Fibroblast of skin of left biceps (primary cell): Measurements from ENCODE around the gene MAMSTR.

Experiments
- DNase-seq, 2 experiments: peaks; one replicate each; pipeline ENCODE4 v3.0.0-alpha.2; 2013; ENCODE audit warnings: low read depth in 2 of 2

MAMSTR gene

GRCh38 chr19:48746738-48747575 lies 27.4 kb upstream of the MAMSTR start, which contains the start of gene IZUMO1:
TSS of gene IZUMO1 (minus strand) at chr19:48746909. CDS start at chr19:48745859, 1,050 bp downstream.
- peak; percentile 66 to 70 for DNase-seq

DNA sequence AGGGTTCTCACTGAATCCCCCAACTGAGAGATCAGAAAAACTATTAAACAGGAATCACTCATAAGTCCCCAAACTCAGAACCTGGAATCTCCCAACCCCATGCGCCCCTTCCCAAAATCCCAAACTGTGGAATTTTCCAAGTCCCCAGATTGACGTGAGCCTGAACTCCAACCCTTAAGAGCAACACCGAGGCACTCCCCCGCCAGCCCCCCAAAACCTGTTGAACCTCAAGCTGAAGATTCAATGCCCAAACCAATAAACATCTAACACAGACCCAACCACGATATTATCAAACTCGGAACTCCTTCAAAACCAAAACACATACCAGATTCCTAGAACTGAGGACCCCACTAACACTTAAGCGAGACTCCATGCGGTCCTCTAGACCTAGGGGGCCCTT lies 26.6 kb upstream of the MAMSTR start:
- no peak for DNase-seq

- peak in 1 of 2 experiments; percentile 10 for DNase-seq
Measured at GRCh38 chr19:48745208-48745995, 25.9 kb upstream of the MAMSTR start.

GRCh38 chr19:48742096-48742495 lies 22.6 kb upstream of the MAMSTR start:
- DNase-seq = no peak

- no peak for DNase-seq
Measured at GRCh38 chr19:48741129-48741999, 21.8 kb upstream of the MAMSTR start.

DNA sequence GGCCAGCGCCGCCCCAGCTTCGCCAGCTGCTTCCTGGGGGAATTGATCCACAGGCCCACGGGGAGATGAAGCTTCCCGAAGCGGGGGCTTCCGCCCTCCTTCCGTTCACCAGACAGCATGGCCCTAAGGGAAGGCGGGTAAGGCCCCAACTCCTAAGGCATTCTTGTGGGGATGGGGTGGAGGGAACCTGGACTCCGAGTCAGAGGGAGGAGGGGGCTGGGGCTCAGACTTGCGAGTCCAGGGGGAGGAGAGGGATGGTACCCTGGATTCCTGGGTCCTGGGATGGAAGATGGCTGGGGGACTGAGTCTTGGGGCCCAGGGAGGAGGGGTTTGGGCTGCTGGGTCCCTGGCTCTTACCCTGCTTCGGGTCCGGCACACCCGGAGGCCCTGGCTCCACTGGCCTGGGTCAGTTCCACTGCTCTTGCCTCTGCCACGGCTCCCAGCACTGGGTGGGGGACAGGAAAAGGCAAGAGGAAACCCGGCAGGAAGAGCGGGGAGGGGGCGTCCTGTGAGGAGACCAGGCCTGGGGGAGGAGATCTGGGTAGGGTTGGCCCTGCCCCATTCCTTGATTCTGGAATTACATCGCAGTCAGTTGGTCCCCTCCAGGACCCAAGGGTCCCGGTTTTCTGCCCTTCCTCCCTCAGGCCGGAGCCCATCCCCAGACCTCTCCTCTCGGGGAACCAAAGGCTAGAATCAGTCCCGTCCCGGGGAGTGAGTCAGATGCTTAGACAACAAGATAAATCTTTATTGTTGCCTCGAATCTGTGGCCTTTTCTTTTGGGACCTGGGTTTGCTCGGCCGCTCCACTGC lies 20.8 kb upstream of the MAMSTR start, which contains the start of gene RASIP1:
Gene RASIP1, minus strand, starts transcription at position 447 of the 809 bp plus-strand sequence. Its CDS starts 328 bp downstream, at position 119.
- DNase-seq = no peak

- no peak for DNase-seq
Measured at GRCh38 chr19:48739404-48740163, 20.1 kb upstream of the MAMSTR start.

- DNase-seq = no peak
Measured at GRCh38 chr19:48738557-48739403, 19.3 kb upstream of the MAMSTR start.

- DNase-seq = no peak
Measured at GRCh38 chr19:48737360-48737998, 18.0 kb upstream of the MAMSTR start.

GRCh38 chr19:48735031-48735615 lies 15.6 kb upstream of the MAMSTR start:
- no peak for DNase-seq

DNA sequence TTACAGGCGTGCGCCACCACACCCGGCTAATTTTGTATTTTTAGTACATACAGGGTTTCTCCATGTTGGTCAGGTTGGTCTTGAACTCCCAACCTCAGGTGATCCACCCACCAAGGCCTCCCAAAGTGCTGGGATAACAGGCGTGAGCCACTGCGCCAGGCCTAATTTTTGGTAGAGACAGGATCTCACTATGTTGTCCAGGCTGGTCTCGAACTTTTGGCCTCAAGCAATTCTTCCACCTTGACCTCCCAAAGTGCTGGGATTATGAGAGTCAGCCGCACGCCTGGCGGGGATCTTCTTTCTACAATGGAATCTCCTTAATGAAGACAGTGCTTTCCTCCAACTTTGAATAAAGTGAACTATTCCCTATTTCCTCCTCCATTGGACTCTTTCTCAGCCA lies 15.1 kb upstream of the MAMSTR start:
- no peak for DNase-seq

DNA sequence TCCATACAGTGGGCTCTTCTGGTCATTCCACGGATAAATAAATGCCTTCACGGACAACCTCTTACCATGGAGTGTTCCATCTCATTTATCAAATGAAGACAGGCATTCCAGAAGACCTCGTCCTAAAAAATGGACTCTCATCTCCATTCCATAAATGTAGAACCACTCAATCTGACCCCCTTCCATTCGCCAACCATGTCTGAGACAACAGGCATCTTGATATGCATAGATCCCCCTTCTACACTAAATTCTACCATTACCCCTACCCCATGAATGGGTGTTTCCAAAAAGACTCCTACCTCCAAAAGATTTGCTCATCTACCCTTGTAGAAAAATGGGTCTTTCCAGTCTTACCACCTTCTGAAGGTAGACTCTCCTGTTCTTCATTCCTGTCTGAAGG lies 11.9 kb upstream of the MAMSTR start:
- DNase-seq = no peak

DNA sequence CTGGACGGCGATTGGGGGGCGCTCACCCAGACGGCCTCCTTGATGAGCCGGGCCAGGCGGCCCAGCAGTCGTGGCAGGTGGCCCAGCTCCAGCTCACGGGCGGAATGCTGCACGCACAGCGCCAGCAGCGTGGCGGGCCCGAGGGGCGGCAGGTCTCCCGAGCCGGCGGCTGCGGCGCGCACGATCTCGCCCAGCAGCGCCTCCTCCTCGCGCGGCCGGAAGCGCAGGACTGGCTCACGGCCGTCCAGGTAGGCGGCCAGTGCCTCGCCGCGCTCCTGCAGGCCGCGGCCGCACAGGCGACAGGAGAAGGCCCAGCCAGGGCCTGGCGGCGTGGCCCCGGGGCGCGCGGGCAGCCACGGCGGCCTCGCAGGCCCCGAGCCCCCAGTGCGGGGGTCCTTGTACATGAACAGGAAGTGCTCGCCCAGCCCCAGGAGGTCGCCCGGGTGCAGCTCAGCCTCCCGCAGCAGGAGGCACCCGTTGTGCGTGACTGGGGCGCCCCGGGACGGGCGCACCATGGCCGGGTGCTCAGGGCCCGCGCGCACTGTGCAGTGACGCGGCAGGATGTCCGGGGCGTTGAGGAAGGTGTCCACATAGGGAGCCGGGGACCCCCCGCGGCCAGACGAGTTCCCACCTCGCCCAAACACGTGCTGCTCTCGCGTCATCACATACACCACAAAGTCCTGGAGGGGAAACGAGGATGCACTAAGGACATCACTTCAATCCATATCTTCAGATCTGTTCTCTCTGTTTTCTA lies 9.6 kb upstream of the MAMSTR start:
- no peak for DNase-seq

DNA sequence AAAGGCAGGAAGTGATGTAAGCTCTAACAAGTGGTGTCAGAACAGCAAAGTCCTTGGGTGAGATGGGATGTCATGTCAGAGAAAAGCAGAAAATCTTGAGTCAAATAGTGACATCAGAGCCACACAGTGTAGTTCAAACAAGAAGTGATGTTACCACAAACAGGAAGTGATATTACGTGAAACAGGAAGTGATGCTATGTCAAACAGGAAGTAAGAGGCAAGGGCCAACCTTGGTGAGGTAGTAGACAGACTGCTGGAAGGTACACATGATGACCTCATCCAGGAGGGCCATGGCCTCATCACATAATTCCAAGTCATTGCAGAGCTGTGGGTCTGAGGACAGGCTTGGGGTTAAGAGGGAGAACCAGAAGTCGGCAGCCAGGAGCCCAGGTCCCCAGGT lies 7.0 kb upstream of the MAMSTR start:
- no peak for DNase-seq

GRCh38 chr19:48724796-48725753 lies 5.5 kb upstream of the MAMSTR start:
- peak; percentile 86 to 87 for DNase-seq

DNA sequence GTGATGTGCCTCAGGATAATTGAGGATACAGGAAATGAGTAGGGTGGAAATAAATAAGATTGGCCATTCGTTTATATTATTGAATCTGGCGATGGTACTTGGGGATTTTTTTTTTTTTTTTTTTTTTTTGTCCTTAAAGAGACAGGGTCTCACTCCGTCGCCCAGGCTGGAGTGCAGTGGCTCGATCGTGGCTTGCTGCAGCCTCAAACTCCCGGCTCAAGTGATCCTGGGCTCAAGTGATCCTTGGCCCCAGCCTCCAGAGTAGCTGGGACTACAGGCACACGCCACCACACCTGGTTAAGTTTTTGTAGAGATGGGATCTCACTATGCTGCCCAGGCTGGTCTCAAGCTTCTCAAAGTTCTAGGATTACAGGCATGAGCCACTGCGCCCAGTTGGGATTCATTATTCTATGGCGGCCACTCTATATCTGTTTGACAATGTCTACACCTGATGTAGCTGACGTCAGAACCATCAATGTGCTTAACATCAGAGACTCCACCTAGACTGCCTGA lies 2.7 kb upstream of the MAMSTR start:
- no peak for DNase-seq
